ENCODE results near the gene CD99. TPM values are rescaled to one million over a fixed set of nuclear protein-coding genes. Genes with fewer than 3 reads are reported as not detected.

The CD99 gene
- total and polyA plus RNA-seq, 4 donors = 49.9 to 165 (median 102) TPM

GRCh38 chrX:2766906-2767305 lies 75.8 kb downstream of the CD99 start:
- Histone ChIP-seq H3K9ac (ENCODE audit: low read depth in 1 of 2, low read length in 2 of 2) (no peak overlapping the region), H3K36me3 (ENCODE audit: control insufficient read depth in 4 of 4, insufficient read depth in 3 of 4, low read depth in 1 of 4, low read length in 3 of 4) (no peaks in the 10 kb centered on the region), H3K27me3 (ENCODE audit: control insufficient read depth in 4 of 4, insufficient read depth in 4 of 4, low read length in 3 of 4) (no peaks in the 10 kb centered on the region), H3K4me3 (ENCODE audit: low read depth in 1 of 3, low read length in 3 of 3) (no peak overlapping the region), H3K4me1 (ENCODE audit: control insufficient read depth in 4 of 4, insufficient read depth in 4 of 4, low read length in 3 of 4) (no peaks in the 10 kb centered on the region), H3K9me3 (ENCODE audit: control insufficient read depth in 4 of 4, low read length in 3 of 4) (peaks cover 0 to 2% (median 0%) of the 10 kb centered on the region in 4 donors), H3K27ac (ENCODE audit: low read depth in 1 of 2, low read length in 2 of 2) (no peak overlapping the region)
- WGBS = 88% methylated on average over 11 of the region's 11 CpGs
- DNase-seq (ENCODE audit: low spot score) = no peak
- no peak for TF ChIP-seq HNF4A (conservative IDR thresholded peaks at IDR 0.05)
- TF ChIP-seq REST (IDR thresholded peaks at IDR 0.05) = no peak
- no peak for TF ChIP-seq FOXA1 (IDR thresholded peaks at IDR 0.05)
- no peak for TF ChIP-seq RXRA (IDR thresholded peaks at IDR 0.05)
- TF ChIP-seq TAF1 (conservative IDR thresholded peaks at IDR 0.05) = no peak
- TF ChIP-seq JUND (IDR thresholded peaks at IDR 0.05) = no peak
- no peak for TF ChIP-seq EGR1 (IDR thresholded peaks at IDR 0.05; ENCODE audit: low read depth in 2 of 2)
- TF ChIP-seq SP1 (IDR thresholded peaks at IDR 0.05) = no peak
- TF ChIP-seq FOXA2 (IDR thresholded peaks at IDR 0.05) = no peak
- TF ChIP-seq ATF3 (IDR thresholded peaks at IDR 0.05) = no peak
- no peak for TF ChIP-seq YY1 (IDR thresholded peaks at IDR 0.05)
- TF ChIP-seq RAD21 (IDR thresholded peaks at IDR 0.05) = no peak

GRCh38 chrX:2767631-2768455 lies 76.7 kb downstream of the CD99 start:
- H3K9ac ChIP-seq (ENCODE audit: low read depth in 1 of 2, low read length in 2 of 2) = no peak overlapping the region
- H3K9me3 ChIP-seq (ENCODE audit: control insufficient read depth in 4 of 4, low read length in 3 of 4) = peaks cover 0 to 2% (median 0%) of the 10 kb centered on the region in 4 donors
- H3K27me3 ChIP-seq (ENCODE audit: control insufficient read depth in 4 of 4, insufficient read depth in 4 of 4, low read length in 3 of 4) = no peaks in the 10 kb centered on the region
- no peak overlapping the region for H3K4me3 ChIP-seq (ENCODE audit: low read depth in 1 of 3, low read length in 3 of 3)
- H3K27ac ChIP-seq (ENCODE audit: low read depth in 1 of 2, low read length in 2 of 2) = no peak overlapping the region
- no peaks in the 10 kb centered on the region for H3K4me1 ChIP-seq (ENCODE audit: control insufficient read depth in 4 of 4, insufficient read depth in 4 of 4, low read length in 3 of 4)
- DNase-seq (ENCODE audit: low spot score) = no peak
- TF ChIP-seq MAX (IDR thresholded peaks at IDR 0.05) (no peak), FOXA2 (IDR thresholded peaks at IDR 0.05) (no peak), HNF4A (conservative IDR thresholded peaks at IDR 0.05) (no peak), ZBTB33 (IDR thresholded peaks at IDR 0.05) (no peak), GABPA (IDR thresholded peaks at IDR 0.05 in 1 of 2, conservative IDR thresholded peaks at IDR 0.05 in 1 of 2) (no peak), YY1 (IDR thresholded peaks at IDR 0.05) (no peak), FOXA1 (IDR thresholded peaks at IDR 0.05) (no peak), ATF3 (IDR thresholded peaks at IDR 0.05) (no peak), HNF4G (IDR thresholded peaks at IDR 0.05) (no peak), TAF1 (conservative IDR thresholded peaks at IDR 0.05) (no peak), JUND (IDR thresholded peaks at IDR 0.05) (no peak), SP1 (IDR thresholded peaks at IDR 0.05) (no peak), RAD21 (IDR thresholded peaks at IDR 0.05) (no peak), CTCF (IDR thresholded peaks at IDR 0.05; ENCODE audit: low read depth, low read length, missing input control) (no peak), EGR1 (IDR thresholded peaks at IDR 0.05; ENCODE audit: low read depth in 2 of 2) (no peak), REST (IDR thresholded peaks at IDR 0.05) (no peak), RXRA (IDR thresholded peaks at IDR 0.05) (no peak), NR2F2 (IDR thresholded peaks at IDR 0.05) (no peak)
- H3K36me3 ChIP-seq (ENCODE audit: control insufficient read depth in 4 of 4, insufficient read depth in 3 of 4, low read depth in 1 of 4, low read length in 3 of 4) = no peaks in the 10 kb centered on the region
- 67% methylated on average over 25 of the region's 25 CpGs for WGBS

All from liver (tissue), 9 donors.